Suprapubic skin (tissue), 4 donors: Measurements from ENCODE around the gene GIPC1. TPM values are rescaled to one million over a fixed set of nuclear protein-coding genes. Genes with fewer than 3 reads are reported as not detected.

Source experiments
- DNase-seq, 2 donors: peaks; one replicate each; pipeline ENCODE4 v3.0.0-alpha.2; 2019; ENCODE audit warnings: low spot score in 2 of 2
- H3K27ac ChIP-seq: fragments of 200-600 bp; sonication (generic); one replicate; pipeline ENCODE4 v1.5.1; 2019
- H3K27me3 ChIP-seq: fragments of 200-600 bp; sonication (generic); one replicate; pipeline ENCODE4 v1.5.1; 2019
- H3K36me3 ChIP-seq: fragments of 200-600 bp; sonication (generic); one replicate; pipeline ENCODE4 v1.5.1; 2019
- H3K4me1 ChIP-seq: fragments of 200-600 bp; sonication (generic); one replicate; pipeline ENCODE4 v1.5.1; 2019
- H3K4me3 ChIP-seq: fragments of 200-600 bp; sonication (generic); one replicate; pipeline ENCODE4 v1.5.1; 2019; ENCODE audit warnings: mild to moderate bottlenecking
- H3K9me3 ChIP-seq: fragments of 200-600 bp; sonication (generic); one replicate; pipeline ENCODE4 v1.5.1; 2019
- CTCF ChIP-seq, 2 donors: fragments of 200-600 bp in 1 of 2; fragments of 450-650 bp in 1 of 2; sonication (generic) in 1 of 2; IDR thresholded peaks; one replicate each; pipeline ENCODE4 v1.5.1; 2016 to 2019; ENCODE audit warnings: antibody characterized with exemption in 2 of 2, mild to moderate bottlenecking in 1 of 2, moderate library complexity in 1 of 2
- EP300 ChIP-seq: sonication (generic); formaldehyde crosslinking; IDR thresholded peaks from one replicate; pipeline ENCODE4 v1.6.1; 2017; ENCODE audit warnings: antibody characterized with exemption
- POLR2A ChIP-seq, 2 donors: fragments of 450-650 bp; IDR thresholded peaks; one replicate each; pipeline ENCODE4 v1.6.1; 2017; ENCODE audit warnings: antibody characterized with exemption in 2 of 2, mild to moderate bottlenecking in 2 of 2, moderate library complexity in 2 of 2
- POLR2AphosphoS5 ChIP-seq, 3 donors: sonication (generic); formaldehyde crosslinking; IDR thresholded peaks; one replicate each; pipeline ENCODE4 v1.6.1; 2017; ENCODE audit warnings: antibody characterized with exemption in 3 of 3
- WGBS: methylation state at CpG from one replicate; pipeline ENCODE4 v1.1.5; 2018; 5-methylcytosine and 5-hydroxymethylcytosine counted together
- total RNA-seq, 4 donors: library from RNA; depleted of rRNA; stranded (reverse); fragments of >200 nt; gene quantifications; one replicate each; pipeline ENCODE4 v1.1.0, GENCODE V29; 2016

The GIPC1 gene
- total RNA-seq, 4 donors from 2014 or later, result 85.8 to 111 (median 105) TPM

GRCh38 chr19:14449321-14449720 is 46.6 kb downstream of the GIPC1 start:
- TF ChIP-seq CTCF (IDR thresholded peaks at IDR 0.05) (no peak), POLR2A (IDR thresholded peaks at IDR 0.05) (no peak), EP300 (no peak), POLR2AphosphoS5 (IDR thresholded peaks at IDR 0.05) (no peak)
- no peak overlapping the region for H3K27ac ChIP-seq

GRCh38 chr19:14446336-14447036 is 49.4 kb downstream of the GIPC1 start:
- peaks cover 85% of the 10 kb centered on the region for H3K36me3 ChIP-seq
- WGBS, result 97% methylated on average over 10 of the region's 10 CpGs

More at GRCh38 chr19:14449321-14449720, 46.6 kb downstream of the GIPC1 start:
- DNase-seq, result no peak
- H3K4me3 ChIP-seq, result no peak overlapping the region
- H3K4me1 ChIP-seq, result peaks cover 4% of the 10 kb centered on the region
- peaks cover 85% of the 10 kb centered on the region for H3K36me3 ChIP-seq
- 93% methylated on average over 6 of the region's 6 CpGs for WGBS
- H3K27me3 ChIP-seq, result no peaks in the 10 kb centered on the region
- no peaks in the 10 kb centered on the region for H3K9me3 ChIP-seq

GRCh38 chr19:14443632-14444216 is 52.2 kb downstream of the GIPC1 start:
- Histone ChIP-seq H3K27ac (no peak overlapping the region), H3K27me3 (no peaks in the 10 kb centered on the region), H3K36me3 (peaks cover 64% of the 10 kb centered on the region), H3K9me3 (no peaks in the 10 kb centered on the region), H3K4me3 (no peak overlapping the region), H3K4me1 (peaks cover 22% of the 10 kb centered on the region)
- no peak for TF ChIP-seq POLR2A (IDR thresholded peaks at IDR 0.05)
- TF ChIP-seq EP300, result no peak
- no peak for TF ChIP-seq CTCF (IDR thresholded peaks at IDR 0.05)
- TF ChIP-seq POLR2AphosphoS5 (IDR thresholded peaks at IDR 0.05), result no peak
- 88% methylated on average over 13 of the region's 14 CpGs for WGBS
- no peak for DNase-seq

More at GRCh38 chr19:14446336-14447036, 49.4 kb downstream of the GIPC1 start:
- no peak for DNase-seq
- TF ChIP-seq EP300, result no peak
- no peak for TF ChIP-seq POLR2A (IDR thresholded peaks at IDR 0.05)
- TF ChIP-seq POLR2AphosphoS5 (IDR thresholded peaks at IDR 0.05), result no peak
- TF ChIP-seq CTCF (IDR thresholded peaks at IDR 0.05), result no peak
- H3K4me1 ChIP-seq, result peaks cover 5% of the 10 kb centered on the region
- no peak overlapping the region for H3K27ac ChIP-seq
- H3K27me3 ChIP-seq, result no peaks in the 10 kb centered on the region
- no peaks in the 10 kb centered on the region for H3K9me3 ChIP-seq
- no peak overlapping the region for H3K4me3 ChIP-seq

GRCh38 chr19:14442891-14443631 is 52.9 kb downstream of the GIPC1 start:
- no peaks in the 10 kb centered on the region for H3K9me3 ChIP-seq
- no peaks in the 10 kb centered on the region for H3K27me3 ChIP-seq
- peaks cover 20% of the 10 kb centered on the region for H3K4me1 ChIP-seq
- no peak overlapping the region for H3K27ac ChIP-seq
- H3K36me3 ChIP-seq, result peaks cover 59% of the 10 kb centered on the region
- 100% methylated on average over 1 of the region's 16 CpGs for WGBS
- no peak overlapping the region for H3K4me3 ChIP-seq
- no peak for TF ChIP-seq POLR2A (IDR thresholded peaks at IDR 0.05)
- no peak for TF ChIP-seq POLR2AphosphoS5 (IDR thresholded peaks at IDR 0.05)
- TF ChIP-seq CTCF (IDR thresholded peaks at IDR 0.05), result no peak
- no peak for TF ChIP-seq EP300
- DNase-seq, result no peak
